Testis (tissue), 3 donors: ENCODE data around the gene MED8. TPM values are rescaled to one million over a fixed set of nuclear protein-coding genes. Genes with fewer than 3 reads are reported as not detected.

Source experiments
- DNase-seq: peaks from one replicate; pipeline ENCODE4 v3.0.0-alpha.2; 2019
- H3K27ac ChIP-seq, 2 donors: fragments of 200-600 bp; sonication (generic); one replicate each; pipeline ENCODE4 v1.5.1; 2019
- H3K27me3 ChIP-seq: fragments of 200-600 bp; sonication (generic); one replicate; pipeline ENCODE4 v1.5.1; 2019
- H3K36me3 ChIP-seq: fragments of 200-600 bp; sonication (generic); one replicate; pipeline ENCODE4 v1.5.1; 2017; ENCODE audit warnings: low read depth; ENCODE audit errors: missing control alignments
- H3K4me1 ChIP-seq: fragments of 200-600 bp; sonication (generic); one replicate; pipeline ENCODE4 v1.5.1; 2019
- H3K4me3 ChIP-seq, 2 donors: fragments of 200-600 bp; sonication (generic); one replicate each; pipeline ENCODE4 v1.5.1; 2017 to 2019
- H3K9me3 ChIP-seq: fragments of 200-600 bp; sonication (generic); one replicate; pipeline ENCODE4 v1.5.1; 2017
- CTCF ChIP-seq, 3 experiments: fragments of 450-650 bp in 2 of 3; fragments of 200-600 bp in 1 of 3; sonication (generic) in 1 of 3; IDR thresholded peaks; one replicate each; pipeline ENCODE4 v1.5.1; 2016 to 2019; ENCODE audit warnings: antibody characterized with exemption in 3 of 3, mild to moderate bottlenecking in 2 of 3, moderate library complexity in 1 of 3
- POLR2A ChIP-seq: fragments of 450-650 bp; IDR thresholded peaks from one replicate; pipeline ENCODE4 v1.6.1; 2017; ENCODE audit warnings: antibody characterized with exemption, mild to moderate bottlenecking, moderate library complexity
- WGBS, 2 donors: methylation state at CpG; one replicate each; pipeline ENCODE4 v1.1.5; 2018; 5-methylcytosine and 5-hydroxymethylcytosine counted together
- intact Hi-C: fragments of 100-400 bp; cut with DNase I; formaldehyde crosslinking; loops from one replicate; pipeline ENCODE4 v1.15.1; 2023; ENCODE audit warnings: low total_unique reads
- polyA plus RNA-seq: library from polyadenylated mRNA; stranded (reverse); fragments of 350-450 nt; fragmentation: Illumina TruSeq; extraction: RNeasy Lipid Tissue Mini Kit (QIAGEN cat#74804); gene quantifications from one replicate; pipeline ENCODE4 v1.2.3, GENCODE V29; 2014; ENCODE audit warnings: low read depth, low replicate concordance; ENCODE audit not compliant: insufficient read depth
- total RNA-seq, 2 donors: library from RNA; depleted of rRNA; stranded (reverse); fragments of >200 nt; gene quantifications; one replicate each; pipeline ENCODE4 v1.2.3, GENCODE V29; 2016

Gene MED8
- total and polyA plus RNA-seq, 3 donors from 2014 or later = 43.2 to 49.4 (median 46.5) TPM

GRCh38 chr1:43422995-43423671 is 33.5 kb upstream of the MED8 start:
- Histone ChIP-seq H3K36me3 (no peaks in the 10 kb centered on the region), H3K4me1 (no peaks in the 10 kb centered on the region), H3K4me3 (no peak overlapping the region), H3K9me3 (no peaks in the 10 kb centered on the region), H3K27me3 (no peaks in the 10 kb centered on the region), H3K27ac (no peak overlapping the region)
- TF ChIP-seq POLR2A = no peak
- TF ChIP-seq CTCF (IDR thresholded peaks at IDR 0.05) = no peak
- intact Hi-C loops = no loop called here
- 89 to 95% methylated on average over 15 to 16 of the region's 16 CpGs for WGBS, 2 donors
- DNase-seq = no peak

- Histone ChIP-seq H3K9me3 (no peaks in the 10 kb centered on the region), H3K27me3 (no peaks in the 10 kb centered on the region), H3K27ac (no peak overlapping the region), H3K4me1 (no peaks in the 10 kb centered on the region), H3K4me3 (no peak overlapping the region), H3K36me3 (no peaks in the 10 kb centered on the region)
- TF ChIP-seq CTCF (IDR thresholded peaks at IDR 0.05) = no peak
- TF ChIP-seq POLR2A = no peak
- 89 to 90% methylated on average over 11 to 12 of the region's 12 CpGs for WGBS, 2 donors
- DNase-seq = no peak
- intact Hi-C loops = no loop called here
Measured at GRCh38 chr1:43421976-43422750, 32.6 kb upstream of the MED8 start.

- Histone ChIP-seq H3K4me1 (no peaks in the 10 kb centered on the region), H3K4me3 (no peak overlapping the region), H3K27me3 (no peaks in the 10 kb centered on the region), H3K36me3 (no peaks in the 10 kb centered on the region), H3K9me3 (no peaks in the 10 kb centered on the region), H3K27ac (no peak overlapping the region)
- intact Hi-C loops = no loop called here
- no peak for TF ChIP-seq POLR2A
- TF ChIP-seq CTCF (IDR thresholded peaks at IDR 0.05) = no peak
- DNase-seq = no peak
- WGBS, 2 donors = 95 to 96% methylated on average over 6 of the region's 6 CpGs
Measured at GRCh38 chr1:43421396-43421795, 31.8 kb upstream of the MED8 start.

GRCh38 chr1:43420874-43421273 is 31.3 kb upstream of the MED8 start:
- TF ChIP-seq CTCF (IDR thresholded peaks at IDR 0.05) = no peak
- no peak for TF ChIP-seq POLR2A
- H3K27ac ChIP-seq = no peak overlapping the region
- DNase-seq = no peak
- H3K27me3 ChIP-seq = no peaks in the 10 kb centered on the region
- intact Hi-C loops = no loop called here
- no peaks in the 10 kb centered on the region for H3K4me1 ChIP-seq
- H3K9me3 ChIP-seq = no peaks in the 10 kb centered on the region
- no peaks in the 10 kb centered on the region for H3K36me3 ChIP-seq
- 94 to 96% methylated on average over 10 of the region's 10 CpGs for WGBS, 2 donors
- H3K4me3 ChIP-seq = no peak overlapping the region
